UCSD-AML1 (cell line): Measurements from ENCODE around the gene TUBB4A.

ENCODE experiments used
- DNase-seq: peaks from one replicate; lab custom pipeline; 2025; ENCODE audit not compliant: unreplicated experiment; lab: John Stamatoyannopoulos, UW

The TUBB4A gene

DNA sequence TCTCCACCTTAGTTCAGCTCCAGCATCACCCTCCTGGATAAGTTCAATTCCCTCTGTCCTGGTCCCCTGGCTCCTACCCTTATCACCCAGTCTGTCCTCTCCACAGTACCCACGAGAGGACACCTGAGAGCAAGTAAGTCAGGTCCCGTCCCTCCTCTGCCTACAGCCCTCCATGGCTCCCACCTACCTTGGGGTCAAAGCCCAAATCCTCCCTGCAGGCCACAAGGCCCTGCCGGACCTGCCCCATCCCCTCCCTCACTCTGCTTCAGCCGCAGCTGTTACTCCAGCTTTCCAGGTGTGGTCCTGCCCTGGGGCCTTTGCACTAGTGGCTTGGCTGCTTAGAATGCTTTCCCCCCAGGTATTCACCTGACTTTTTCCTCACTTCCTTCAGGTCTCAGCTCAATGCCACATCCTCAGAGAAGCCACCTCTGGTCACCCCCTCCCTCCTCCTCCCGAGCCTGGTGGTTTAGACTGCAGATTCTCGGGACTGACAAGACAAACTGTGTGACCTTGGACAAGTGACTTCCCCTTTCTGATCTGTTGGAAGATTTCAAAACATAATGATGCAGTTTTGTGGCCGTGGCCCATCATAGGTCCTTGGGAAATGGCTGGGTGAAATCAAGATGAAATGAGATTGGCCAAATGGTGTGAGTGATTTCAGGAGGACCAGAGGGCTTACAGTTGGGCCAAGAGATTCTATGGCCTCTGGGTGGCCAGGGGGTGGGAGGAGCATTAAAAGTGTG is 3.6 kb downstream of the TUBB4A start:
- no peak for DNase-seq

DNA sequence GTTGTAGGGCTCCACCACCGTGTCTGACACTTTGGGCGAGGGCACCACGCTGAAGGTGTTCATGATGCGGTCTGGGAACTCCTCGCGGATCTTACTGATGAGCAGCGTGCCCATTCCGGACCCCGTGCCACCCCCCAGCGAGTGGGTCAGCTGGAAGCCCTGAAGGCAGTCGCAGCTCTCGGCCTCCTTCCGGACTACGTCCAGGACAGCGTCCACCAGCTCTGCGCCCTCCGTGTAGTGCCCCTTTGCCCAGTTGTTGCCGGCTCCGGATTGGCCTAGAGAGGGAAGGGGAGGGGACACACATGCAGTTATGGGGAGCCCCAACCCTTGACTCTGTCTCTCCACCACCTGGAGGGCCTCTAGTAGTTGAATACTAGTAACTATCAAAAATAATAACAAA is 6.2 kb downstream of the TUBB4A start:
- no peak for DNase-seq

DNA sequence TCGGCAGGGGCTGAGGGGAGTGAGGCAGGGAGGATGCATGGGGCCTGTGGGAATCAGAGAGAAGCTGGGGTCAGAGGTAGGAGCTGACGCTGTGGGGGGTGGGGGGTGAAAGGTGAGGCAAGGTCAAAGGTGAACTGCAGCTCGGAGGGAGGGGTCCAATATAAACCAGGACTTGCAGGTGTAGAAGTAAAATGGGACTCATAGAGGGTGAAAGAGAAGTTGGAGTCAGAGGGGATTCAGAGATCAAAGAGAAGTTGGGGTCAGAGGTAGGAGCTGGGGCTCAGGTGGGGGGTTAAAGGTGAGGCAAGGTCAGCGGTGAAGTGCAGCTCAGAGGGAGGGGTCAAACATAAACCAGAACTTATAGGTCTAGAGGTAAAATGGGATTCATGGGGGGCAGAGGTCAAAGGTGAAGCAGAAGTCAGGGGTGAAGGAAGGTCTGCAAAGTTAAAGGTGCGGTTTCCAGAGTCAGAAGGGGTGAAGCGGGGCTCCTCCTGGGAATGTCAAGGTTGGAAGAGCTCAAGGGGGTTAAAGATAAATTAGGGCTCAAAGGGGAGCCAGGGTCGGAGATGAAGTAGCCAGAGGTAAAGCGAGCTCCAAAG is 7.6 kb downstream of the TUBB4A start:
- no peak for DNase-seq

DNA sequence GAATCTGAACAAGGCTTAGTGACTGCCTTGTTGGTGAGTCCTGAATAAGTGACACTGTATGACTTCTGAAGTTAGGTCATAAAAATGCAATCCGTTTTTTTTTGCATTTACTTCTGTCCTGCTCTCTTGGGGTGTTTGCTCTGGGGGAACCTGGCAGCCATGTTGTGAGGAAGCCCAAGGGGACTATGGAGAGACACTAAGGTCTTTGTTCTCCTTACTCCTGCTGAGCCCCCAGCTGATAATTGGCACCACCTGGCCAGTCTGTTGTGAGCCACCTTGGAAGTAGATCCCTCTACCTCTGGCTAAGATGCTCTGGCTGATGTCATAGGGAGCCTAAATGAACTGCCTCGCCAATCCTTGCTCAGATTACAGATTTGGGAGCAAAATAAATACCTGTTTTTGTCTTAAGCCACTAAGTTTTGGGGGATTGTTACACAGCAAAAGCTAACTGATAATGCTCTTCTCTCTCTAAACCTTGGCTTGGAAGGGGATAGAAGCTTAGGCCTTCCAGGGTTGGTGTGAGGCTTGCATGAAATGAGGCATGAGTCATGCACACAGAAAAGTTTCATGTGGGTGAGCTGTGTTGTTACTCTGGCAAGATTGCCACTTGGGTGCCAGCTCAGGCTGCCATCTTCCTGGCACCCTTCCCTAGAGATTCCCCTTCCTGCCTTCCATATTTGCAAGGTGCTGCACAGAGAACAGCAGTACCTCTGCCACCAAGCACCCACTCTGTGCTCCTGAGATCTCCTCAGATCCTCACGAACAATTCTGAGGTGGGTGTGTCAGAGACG is 10.1 kb downstream of the TUBB4A start:
- DNase-seq, result no peak

DNA sequence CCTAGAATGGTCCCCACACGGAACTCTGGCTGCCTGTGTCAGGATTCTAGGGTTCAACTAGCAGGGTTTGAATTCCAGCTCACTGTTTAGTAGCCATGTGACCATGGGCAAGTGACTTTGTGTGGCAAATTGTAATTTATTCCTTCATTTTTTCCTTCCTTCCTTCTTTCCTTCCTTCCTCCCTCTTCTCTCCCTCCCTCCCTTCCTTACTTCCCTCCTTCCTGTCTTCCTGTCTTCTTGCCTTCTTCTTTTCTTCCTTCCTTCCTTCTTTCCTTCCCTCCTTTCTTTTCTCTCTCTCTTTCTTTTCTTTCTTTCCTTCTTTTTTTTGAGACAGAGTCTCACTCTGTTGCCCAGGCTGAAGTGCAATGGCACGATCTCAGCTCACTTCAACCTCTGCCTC is 12.0 kb downstream of the TUBB4A start:
- DNase-seq, result no peak

DNA sequence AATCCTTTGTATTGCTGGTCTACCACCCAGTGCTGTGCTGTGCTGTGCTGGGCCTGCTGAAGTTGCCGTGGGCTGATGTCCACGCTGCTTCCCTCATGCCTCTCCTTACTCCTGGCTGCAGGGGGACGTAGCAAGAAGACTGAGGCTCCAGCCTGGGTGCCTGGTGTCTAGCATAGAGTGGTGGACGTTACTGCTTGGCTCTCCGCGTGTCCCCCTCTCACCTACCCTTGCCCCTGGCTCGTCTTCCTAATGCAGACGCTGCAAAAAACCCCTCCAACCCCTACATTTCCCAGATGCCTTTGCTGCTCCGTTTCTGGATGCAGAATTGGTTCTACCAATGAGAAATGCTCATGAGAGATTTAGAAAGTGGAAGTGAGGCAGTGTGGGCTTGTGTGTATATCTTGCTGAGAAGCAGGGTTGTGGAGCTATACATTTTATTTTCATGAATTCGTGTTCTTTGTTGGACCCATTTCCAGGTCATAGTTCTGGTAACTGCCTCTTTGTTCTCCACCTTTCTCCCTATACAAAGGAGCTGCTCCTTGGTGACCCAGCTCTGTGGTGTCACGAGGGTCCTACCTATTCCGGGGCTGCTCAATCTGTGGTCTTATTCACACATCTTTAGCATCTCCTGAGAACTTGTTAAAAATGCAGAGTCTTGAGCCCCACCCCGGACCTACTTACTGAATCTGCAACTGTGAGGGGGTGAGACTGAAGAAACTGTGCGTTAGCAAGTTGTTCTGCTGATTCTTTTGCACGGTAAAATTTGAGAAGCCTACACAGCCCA is 12.6 kb downstream of the TUBB4A start:
- DNase-seq, result no peak

DNA sequence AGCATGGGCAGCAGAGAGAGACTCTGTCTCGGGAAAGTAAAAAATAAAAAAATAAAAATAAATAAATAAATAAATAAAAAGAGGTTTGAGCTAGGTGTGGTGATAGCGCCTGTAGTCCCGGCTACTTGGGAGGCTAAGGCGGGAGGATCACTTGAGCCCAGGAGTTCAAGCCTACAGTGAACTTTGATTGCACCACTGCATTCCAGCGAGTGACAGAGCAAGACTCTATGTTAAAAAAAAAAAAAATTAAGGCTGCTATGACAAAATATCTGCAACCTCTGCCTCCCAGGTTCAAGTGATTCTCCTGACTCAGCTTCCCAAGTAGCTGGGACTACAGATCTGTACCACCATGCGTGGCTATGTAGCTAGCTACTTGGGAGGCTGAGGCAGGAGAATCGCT is 17.3 kb downstream of the TUBB4A start:
- DNase-seq, result no peak

DNA sequence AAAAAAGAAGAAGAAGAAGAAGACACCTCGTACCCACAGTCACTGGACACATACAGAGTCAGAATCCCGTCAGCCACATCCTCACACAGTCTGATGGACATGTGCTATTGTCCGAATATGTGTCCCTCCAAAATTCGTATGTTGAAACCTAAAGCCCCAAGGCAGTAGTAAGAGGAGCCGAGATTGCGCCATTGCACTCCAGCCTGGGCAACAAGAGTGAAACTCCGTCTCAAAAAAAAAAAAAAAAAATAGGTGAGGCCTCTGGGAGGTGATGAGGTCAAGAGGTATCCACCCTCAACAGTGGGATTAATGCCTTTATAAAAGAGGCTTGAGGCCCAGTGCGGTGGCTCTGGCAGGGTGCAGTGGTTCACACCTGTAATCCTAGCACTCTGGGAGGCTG is 17.9 kb downstream of the TUBB4A start:
- DNase-seq, result no peak

DNA sequence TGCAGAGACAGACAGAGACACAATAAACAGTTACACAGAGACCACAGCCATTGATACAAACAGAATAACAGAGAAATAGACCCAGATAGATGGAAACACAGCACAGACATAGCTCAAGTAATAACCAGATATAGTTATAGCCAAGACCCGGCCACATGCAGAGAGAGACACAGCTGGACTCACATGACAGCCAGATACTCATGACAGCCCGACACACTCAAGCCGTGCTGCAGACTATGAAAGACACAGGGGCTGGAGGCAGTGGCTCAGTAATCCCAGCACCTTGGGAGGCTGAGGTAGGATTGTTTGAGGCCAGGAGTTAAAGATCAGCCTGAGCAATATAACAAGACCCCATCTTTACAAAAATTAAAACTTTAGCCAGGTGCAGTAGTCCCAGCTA is 18.9 kb downstream of the TUBB4A start:
- DNase-seq, result no peak

DNA sequence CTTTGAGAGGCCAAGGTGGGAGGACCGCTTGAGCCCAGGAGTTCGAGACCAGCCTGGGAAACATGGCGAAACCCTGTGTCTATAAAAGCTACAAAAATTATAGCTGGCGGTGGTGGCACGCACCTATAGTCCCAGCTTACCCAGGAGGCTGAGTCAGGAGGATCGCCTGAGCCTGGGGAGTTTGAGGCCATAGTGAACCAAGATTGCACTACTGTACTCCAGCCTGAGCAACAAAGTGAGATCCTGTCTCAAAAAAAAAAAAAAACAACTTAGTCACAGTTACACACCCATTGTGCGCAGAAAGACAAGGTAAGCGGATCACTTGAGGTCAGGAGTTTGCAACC is 19.8 kb downstream of the TUBB4A start:
- no peak for DNase-seq

DNA sequence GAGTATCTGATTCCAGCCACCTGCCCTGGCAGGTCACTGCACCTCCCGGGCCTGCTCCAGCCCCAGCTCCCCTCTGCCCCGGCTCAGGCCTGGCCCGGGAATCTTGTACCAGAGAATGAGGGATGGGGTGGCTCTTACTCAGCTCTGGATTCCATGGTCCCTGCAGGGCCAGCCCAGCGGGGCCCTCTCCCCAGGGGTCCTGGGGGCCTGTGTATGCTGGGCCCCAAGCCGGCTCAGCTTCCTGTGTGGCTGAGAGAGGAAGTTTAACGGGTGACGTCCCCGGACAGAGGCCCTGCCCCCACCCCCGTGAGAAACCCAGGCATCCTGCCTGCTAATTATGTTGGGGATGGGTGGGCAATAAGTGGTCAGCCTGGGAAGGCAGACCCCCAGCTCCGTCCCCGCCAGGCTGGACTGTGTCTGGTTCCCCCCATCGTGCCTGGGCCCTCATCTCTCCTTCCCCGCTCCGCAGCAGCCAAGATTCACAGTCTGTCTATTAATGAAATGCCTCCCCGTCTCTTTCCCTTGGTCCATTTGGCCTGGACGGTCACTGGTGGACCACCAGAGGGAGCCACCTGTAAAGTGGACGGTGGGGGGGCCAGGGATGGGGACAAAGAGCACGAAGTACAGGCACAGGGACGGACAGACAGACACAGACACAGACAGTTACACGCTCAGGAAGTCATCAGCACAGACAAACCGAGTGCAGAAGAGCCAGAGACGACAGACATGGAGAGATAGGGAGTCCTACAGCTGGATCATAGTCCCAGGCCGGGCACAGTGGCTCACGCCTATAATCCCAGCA is 20.4 kb downstream of the TUBB4A start, which contains the start of gene DENND1C:
Gene DENND1C (minus strand): TSS at position 247 of the 802 bp plus-strand sequence. CDS start 92 bp downstream, at position 155.
- peak; percentile 73 for DNase-seq

DNA sequence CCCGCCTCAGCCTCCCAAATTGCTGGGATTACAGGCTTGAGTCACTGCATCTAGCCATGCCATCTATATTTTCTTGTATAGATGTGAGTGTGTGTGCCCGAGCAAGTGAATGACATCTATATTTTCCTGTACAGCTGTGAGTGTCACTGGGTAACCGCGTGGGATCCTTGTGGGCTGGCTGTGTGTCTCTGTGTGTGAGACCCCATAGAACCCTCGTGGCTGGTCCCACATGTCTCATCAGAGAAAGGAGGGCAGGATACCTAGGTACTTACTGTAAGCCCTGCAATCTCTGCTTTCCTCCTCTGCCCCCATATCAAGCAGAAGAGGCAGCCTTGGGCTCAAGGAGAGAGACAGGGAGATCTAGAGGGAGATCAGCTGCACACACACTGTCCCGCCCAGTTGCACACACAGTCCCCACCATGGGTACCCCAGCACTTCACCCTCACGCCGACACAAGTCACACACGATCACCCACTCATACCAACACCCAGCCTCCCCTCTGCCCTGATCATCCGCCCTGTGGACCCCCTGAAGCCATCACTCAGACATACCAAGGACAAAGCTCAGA is 21.2 kb downstream of the TUBB4A start:
- DNase-seq, result no peak

DNA sequence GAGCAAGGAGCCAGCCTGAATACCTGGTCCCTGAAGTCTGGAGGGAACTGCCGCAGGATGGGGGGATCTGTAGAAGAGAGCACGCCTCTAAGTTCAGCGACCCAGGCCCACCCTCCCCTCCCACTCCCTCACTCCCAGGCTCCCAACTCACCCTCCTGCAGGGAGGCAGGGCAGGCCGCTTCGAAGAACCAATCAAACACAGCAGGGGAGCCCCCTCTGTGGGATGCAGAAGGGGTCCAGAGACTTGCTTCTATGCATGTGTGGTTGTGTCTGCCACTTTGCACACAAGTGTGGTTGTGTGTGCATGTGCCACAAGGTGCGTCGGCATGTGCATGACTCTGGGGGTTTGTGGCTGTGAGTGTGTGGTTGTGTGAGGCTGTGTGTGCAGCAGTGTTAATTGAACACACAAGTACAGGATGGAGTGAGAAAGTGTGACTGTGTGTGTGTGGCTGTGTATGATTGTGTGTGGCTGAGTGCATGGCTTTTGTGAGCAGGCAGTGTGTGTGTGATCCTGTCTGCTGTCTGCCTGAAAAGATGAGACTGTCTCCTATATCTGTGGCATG is 22.2 kb downstream of the TUBB4A start:
- no peak for DNase-seq

DNA sequence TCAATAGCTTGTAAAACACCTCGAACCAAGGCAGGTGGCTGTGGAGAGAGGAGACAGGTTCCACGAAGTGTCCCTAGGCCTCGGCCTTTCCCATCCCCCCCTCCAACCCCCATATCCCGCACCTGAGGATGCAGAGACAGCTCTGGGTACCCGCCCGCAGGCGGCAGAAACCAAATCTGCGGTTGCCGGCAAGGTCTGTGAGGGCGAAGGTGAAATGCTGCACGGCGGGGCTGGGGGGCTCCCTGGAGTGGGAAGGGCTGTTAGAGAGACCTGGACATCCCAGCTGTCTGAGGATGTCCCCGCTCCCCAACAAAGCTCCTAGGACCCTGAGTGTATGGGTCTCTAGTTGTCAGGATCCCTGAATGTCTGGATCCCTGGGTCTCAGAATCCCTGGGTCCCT is 23.3 kb downstream of the TUBB4A start:
- DNase-seq, result no peak

DNA sequence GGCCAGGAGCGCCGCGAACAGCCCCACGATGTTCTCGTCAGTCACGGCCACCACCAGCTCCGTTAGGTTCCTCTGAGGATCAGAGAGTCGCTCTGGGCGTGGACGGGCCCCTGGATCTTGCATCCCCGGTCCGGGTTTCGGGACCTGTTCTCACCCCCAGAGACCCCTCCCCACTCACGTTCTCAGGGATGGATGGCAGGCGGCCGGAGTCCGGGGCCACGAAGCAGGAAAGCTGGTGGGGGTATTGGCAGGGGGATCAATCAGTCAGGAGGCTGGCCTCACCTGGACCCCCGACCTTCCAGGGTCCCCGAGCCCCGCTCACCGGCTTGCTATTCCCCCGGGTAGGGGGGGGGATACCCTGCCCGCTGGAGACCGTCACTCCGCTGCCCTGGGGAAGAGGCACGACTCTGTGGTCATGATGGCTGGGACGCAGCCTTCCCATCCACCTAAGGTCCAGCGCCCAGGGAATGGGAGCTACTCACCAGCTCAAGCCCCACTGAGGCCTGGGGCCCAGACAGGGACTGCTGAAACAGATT is 25.1 kb downstream of the TUBB4A start:
- no peak for DNase-seq

DNA sequence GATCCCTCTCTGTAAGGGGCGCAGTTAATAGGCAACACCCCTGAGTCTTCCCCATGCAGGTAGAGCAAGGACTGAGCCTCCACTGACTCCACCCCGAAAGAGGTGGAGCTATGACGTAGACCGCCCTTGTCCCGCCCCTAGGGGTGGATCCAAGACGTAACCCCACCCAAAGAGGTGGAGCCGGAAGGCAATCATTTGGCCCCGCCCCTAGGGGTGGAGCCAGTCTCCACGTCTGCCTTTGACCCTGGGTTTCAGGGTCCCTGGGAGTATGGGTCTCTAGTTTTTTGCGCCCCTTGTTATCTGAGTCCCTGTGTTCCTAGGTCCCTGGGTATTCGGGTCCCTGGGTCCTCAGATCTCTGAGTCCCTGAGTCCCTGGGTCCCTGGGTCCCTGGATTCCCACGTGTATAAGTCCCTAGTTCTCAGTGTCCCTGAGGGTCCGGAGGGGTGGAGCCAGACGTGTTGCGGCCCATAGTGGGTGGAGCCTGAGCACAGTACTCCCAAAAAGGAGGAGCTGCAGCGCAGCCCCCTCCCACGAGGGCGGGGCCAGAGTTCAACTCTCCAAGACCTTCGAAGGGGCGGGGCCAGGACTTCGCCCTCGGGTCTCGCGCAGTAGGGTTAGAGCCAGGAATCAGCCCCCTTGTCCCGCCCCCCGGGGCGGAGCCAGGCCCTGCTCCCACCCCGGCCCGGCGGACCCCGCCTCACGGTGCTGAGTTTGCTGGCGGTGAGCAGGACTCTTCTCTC is 25.8 kb downstream of the TUBB4A start:
- DNase-seq, result no peak

DNA sequence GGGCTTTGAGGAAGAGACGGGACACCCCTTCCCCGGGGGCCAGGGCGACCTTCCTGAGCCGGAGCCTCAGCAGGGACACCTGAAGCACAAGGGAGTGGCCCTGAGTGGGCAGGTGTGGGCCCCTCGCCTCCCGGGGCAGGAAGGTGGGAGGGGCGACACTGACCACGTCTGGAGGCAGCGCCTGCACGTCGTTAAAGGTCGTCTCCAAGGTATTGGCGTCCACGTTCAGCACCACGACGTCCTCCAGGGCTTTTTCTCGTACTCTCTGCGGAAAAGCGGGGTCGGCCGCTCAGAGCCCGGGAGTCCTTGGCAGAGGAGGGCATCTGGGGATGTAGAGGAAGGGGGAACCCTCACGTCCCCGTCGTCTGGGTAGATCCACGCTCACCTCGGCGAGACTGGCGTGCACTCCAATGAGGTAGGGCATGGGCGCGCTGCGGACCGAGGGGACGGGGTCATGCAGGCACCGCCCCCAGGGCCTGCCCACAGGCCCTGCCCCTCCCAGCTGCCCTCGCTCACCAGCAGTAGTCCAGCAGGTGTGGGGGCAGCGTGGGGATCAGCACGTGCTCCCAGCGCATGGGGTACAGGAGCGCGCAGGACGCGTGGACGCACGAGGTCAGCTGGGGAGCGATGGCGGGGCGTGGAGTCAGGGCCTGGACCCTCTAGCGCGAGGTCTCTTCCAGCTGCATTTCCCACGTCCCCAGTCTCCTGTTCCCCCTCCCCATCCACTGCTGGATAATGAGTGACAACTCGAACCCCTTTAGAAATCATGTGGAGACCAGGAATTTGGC is 26.6 kb downstream of the TUBB4A start:
- no peak for DNase-seq

DNA sequence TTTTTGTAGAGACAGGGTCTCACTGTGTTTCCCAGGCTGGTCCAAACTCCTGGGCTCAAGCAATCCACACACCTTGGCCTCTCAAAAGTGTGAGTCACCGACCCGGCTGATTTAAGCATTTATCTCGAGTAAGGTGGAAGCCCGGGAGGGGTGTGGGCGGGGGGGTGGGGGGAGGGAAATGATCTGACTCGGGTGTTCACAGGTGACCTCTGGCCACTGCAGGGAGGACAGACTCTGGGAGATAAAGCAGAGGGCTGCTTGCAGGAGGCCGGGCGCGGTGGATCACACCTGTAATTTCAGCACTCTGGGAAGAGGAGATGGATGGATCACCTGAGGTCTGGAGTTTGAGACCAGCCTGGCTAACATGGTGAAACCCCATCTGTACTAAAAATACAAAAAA is 28.5 kb downstream of the TUBB4A start:
- DNase-seq, result no peak
